Adrenal gland (tissue), 19 donors: ENCODE results near the gene BFSP1. TPM values are rescaled to one million over a fixed set of nuclear protein-coding genes. Genes with fewer than 3 reads are reported as not detected.

Experiments
- DNase-seq, 7 donors: peaks; one replicate each; pipeline ENCODE4 v3.0.0-alpha.2; 2019 to 2020
- H3K27ac ChIP-seq, 5 donors: fragments of 200-600 bp; sonication (generic) in 4 of 5; 1 replicate in 3 of 5; 2 replicates in 2 of 5; pipeline versions ENCODE4 v1.5.1 to v1.8.0; 2016 to 2020; ENCODE audit warnings: mild to moderate bottlenecking in 1 of 5
- H3K27me3 ChIP-seq: fragments of 200-600 bp; 2 replicates; pipeline ENCODE4 v1.8.0; 2021
- H3K36me3 ChIP-seq, 2 donors: fragments of 200-600 bp; replicated peaks in 1 of 2; 1 replicate in 1 of 2; 2 replicates in 1 of 2; pipeline versions ENCODE4 v1.5.1 to v1.8.0; 2018 to 2022
- H3K4me1 ChIP-seq, 2 donors: fragments of 200-600 bp; replicated peaks in 1 of 2; 1 replicate in 1 of 2; 2 replicates in 1 of 2; pipeline versions ENCODE4 v1.5.1 to v1.8.0; 2018 to 2021
- H3K4me3 ChIP-seq, 4 donors: fragments of 200-600 bp; sonication (generic) in 3 of 4; one replicate each; pipeline ENCODE4 v1.5.1; 2016 to 2018
- H3K9me3 ChIP-seq, 3 donors: fragments of 200-600 bp; sonication (generic) in 1 of 3; replicated peaks in 1 of 3; 1 replicate in 2 of 3; 2 replicates in 1 of 3; pipeline versions ENCODE4 v1.5.1 to v1.8.0; 2016 to 2021
- CTCF ChIP-seq, 6 experiments: fragments of 450-650 bp in 4 of 6; fragments of 200-600 bp in 2 of 6; sonication (generic) in 1 of 6; IDR thresholded peaks; 1 replicate in 5 of 6; 2 replicates in 1 of 6; pipeline versions ENCODE4 v1.5.1 to v1.8.0; 2016 to 2021; ENCODE audit warnings: antibody characterized with exemption in 6 of 6, mild to moderate bottlenecking in 2 of 6, moderate library complexity in 1 of 6
- POLR2A ChIP-seq, 2 donors: fragments of 450-650 bp; IDR thresholded peaks; one replicate each; pipeline ENCODE4 v1.6.1; 2017; ENCODE audit warnings: antibody characterized with exemption in 2 of 2, mild to moderate bottlenecking in 2 of 2, moderate library complexity in 1 of 2
- WGBS, 4 donors: extraction: QIAGEN DNeasy Blood & Tissue Kit in 2 of 4; methylation state at CpG; one replicate each; pipeline versions ENCODE4 v1.1.5 to v1.1.7; 2013 to 2017; 5-methylcytosine and 5-hydroxymethylcytosine counted together
- intact Hi-C, 2 donors: fragments of 100-400 bp; cut with DNase I; formaldehyde crosslinking; loops; one replicate each; pipeline versions ENCODE4 v1.14.1 to v1.15.0; 2022 to 2023
- long read RNA-seq, 10 donors: library from polyadenylated mRNA in 3 of 10; unstranded in 2 of 10; stranded (forward) in 1 of 10; transcript quantifications; one replicate each; pipeline ENCODE4 v2.0.0 and lab custom pipeline, GENCODE V29; 2021 to 2026
- polyA plus RNA-seq, 3 donors: library from polyadenylated mRNA; stranded (reverse); fragments of 200-250 nt in 2 of 3; fragments of 350-450 nt in 1 of 3; fragmentation: Illumina TruSeq in 1 of 3; extraction: RNeasy Lipid Tissue Mini Kit (QIAGEN cat#74804) in 1 of 3; gene quantifications; one replicate each; pipeline ENCODE4 v1.2.3, GENCODE V29; 2013 to 2014
- total RNA-seq, 9 donors: library from RNA; depleted of rRNA in 4 of 9; stranded (reverse); fragments of >200 nt in 4 of 9; fragments of 120-200 nt in 1 of 9; fragmentation: NEBNext Ultra II Directional in 1 of 9; extraction: Animal tissue kit (Norgen Biotek cat#: 25700) in 1 of 9; gene quantifications; one replicate each; pipeline versions ENCODE4 v1.1.0 to v1.2.4, GENCODE V29; 2013 to 2023
- donor health status: healthy with polysubstance abuse.
- donor health status: Bipolar disorder and iron deficiency.
- donor health status: DM: yes; HTN: yes; CAD: no.
- donor health status: DM: no; HTN: no; CAD: no.
- donor health status: DM: no; HTN: no; CAD: no.
- donor health status: DM: yes; HTN: yes; CAD: no.

The BFSP1 gene
- 10 to 100 TPM in 1 of 9 donors, 1 to 10 TPM in 6, under 1 TPM in 2; 0.39 to 18.5 (median 2.3) TPM for total RNA-seq
- 1 to 10 TPM; 1.7 to 3.3 (median 1.9) TPM for polyA plus RNA-seq
- long read RNA-seq, donor 1, partial matches to known transcripts: 0 of 2 reads
- long read RNA-seq, donor 1, other reads (novel, unspliced or antisense): 0 of 2 reads
- long read RNA-seq, donor 2: 0 reads
- long read RNA-seq, donor 3, partial matches to known transcripts: 393 of 687 reads
- long read RNA-seq, donor 3, other reads (novel, unspliced or antisense): 293 of 687 reads
- long read RNA-seq, donor 4, partial matches to known transcripts: 0 of 2 reads
- long read RNA-seq, donor 4, other reads (novel, unspliced or antisense): 0 of 2 reads
- long read RNA-seq, donor 5, partial matches to known transcripts: 2 of 3 reads
- long read RNA-seq, donor 5, other reads (novel, unspliced or antisense): 1 of 3 reads
- long read RNA-seq, donor 6: 0 reads
- long read RNA-seq, donor 7: 0 reads
- long read RNA-seq, donor 8, partial matches to known transcripts: 967 of 1,006 reads
- long read RNA-seq, donor 8, other reads (novel, unspliced or antisense): 39 of 1,006 reads
- long read RNA-seq, donor 9, partial matches to known transcripts: 87 of 416 reads
- long read RNA-seq, donor 9, other reads (novel, unspliced or antisense): 329 of 416 reads
- long read RNA-seq, donor 10: 0 reads

GRCh38 chr20:17530716-17531664, at the start of gene BFSP1:
TSS of gene BFSP1 (minus strand) at chr20:17531379. CDS start at chr20:17531329, 50 bp downstream.
- H3K27ac ChIP-seq: peak within 1 kb of the TSS in 4 of 5 donors; percentile 50 to 83 (median 71)
- no peaks in the 10 kb centered on the region for H3K9me3 ChIP-seq
- peaks cover 0 to 5% of the 10 kb centered on the region in 2 donors for H3K4me1 ChIP-seq
- peak; percentile 61 to 77 (median 67) for DNase-seq
- intact Hi-C loops: loop anchor here in 1 of 2 donors (10.0 kb wide), 1 partner anchor 374 kb away; no protein-coding TSS in a partner anchor
- H3K4me3 ChIP-seq: peak within 1 kb of the TSS in 2 of 4 donors; percentile 25 to 59
- no peaks in the 10 kb centered on the region for H3K36me3 ChIP-seq
- peak in 1 of 6 experiments; percentile 9 for TF ChIP-seq CTCF (IDR thresholded peaks at IDR 0.05)
- TF ChIP-seq POLR2A (IDR thresholded peaks at IDR 0.05): peak in 1 of 2 donors; percentile 38
- H3K27me3 ChIP-seq: no peaks in the 10 kb centered on the region
- WGBS, 4 donors: 1 to 5% (median 1%) methylated on average over 12 to 111 of the region's 111 CpGs

- intact Hi-C loops: no loop called here
- Histone ChIP-seq H3K9me3 (no peaks in the 10 kb centered on the region), H3K27me3 (no peaks in the 10 kb centered on the region), H3K36me3 (no peaks in the 10 kb centered on the region), H3K4me1 (peaks cover 4 to 38% of the 10 kb centered on the region in 2 donors), H3K27ac (no peak overlapping the region), H3K4me3 (no peak overlapping the region)
- 92 to 97% (median 94%) methylated on average over 2 of the region's 2 CpGs for WGBS, 4 donors
- TF ChIP-seq POLR2A (IDR thresholded peaks at IDR 0.05): no peak
- TF ChIP-seq CTCF (IDR thresholded peaks at IDR 0.05): no peak
- no peak for DNase-seq
Measured at GRCh38 chr20:17580895-17581294, 49.7 kb upstream of the BFSP1 start.

- TF ChIP-seq CTCF (IDR thresholded peaks at IDR 0.05) (no peak), POLR2A (IDR thresholded peaks at IDR 0.05) (no peak)
- Histone ChIP-seq H3K27me3 (no peaks in the 10 kb centered on the region), H3K36me3 (no peaks in the 10 kb centered on the region), H3K27ac (no peak overlapping the region), H3K4me1 (peaks cover 4 to 30% of the 10 kb centered on the region in 2 donors), H3K4me3 (no peak overlapping the region), H3K9me3 (no peaks in the 10 kb centered on the region)
- 83 to 93% (median 92%) methylated on average over 4 of the region's 4 CpGs for WGBS, 4 donors
- intact Hi-C loops: loop anchor here in 1 of 2 donors (5.0 kb wide), 1 partner anchor 33 kb away; no protein-coding TSS in a partner anchor
- DNase-seq: no peak
Measured at GRCh38 chr20:17579369-17580039, 48.3 kb upstream of the BFSP1 start.
